K562 (cell line): ENCODE measurements around the gene ACE.

ENCODE experiments used
- ATF6 ChIP-seq: sonication (generic); formaldehyde crosslinking; IDR thresholded peaks from 2 replicates; pipeline ENCODE4 v1.4.0; 2020; ENCODE audit warnings: mild to moderate bottlenecking, missing genetic modification reagents
- BMI1 ChIP-seq: fragments of 150-350 bp; IDR thresholded peaks from 2 replicates; pipeline ENCODE4 v1.6.1; 2014; ENCODE audit warnings: low read length
- CTCF ChIP-seq, 3 experiments: IDR thresholded peaks in 2 of 3; conservative IDR thresholded peaks in 1 of 3; 2 replicates each; pipeline ENCODE4 v1.5.1; 2011 to 2012; ENCODE audit warnings: low read length in 3 of 3, mild to moderate bottlenecking in 3 of 3, control low read depth in 2 of 3, improper control_type of control experiment in 1 of 3, inconsistent platforms in 1 of 3, low read depth in 1 of 3, mixed read lengths in 1 of 3, moderate library complexity in 1 of 3; ENCODE audit not compliant: insufficient read depth in 2 of 3
- EZH2 ChIP-seq: IDR thresholded peaks from 2 replicates; pipeline ENCODE4 v1.6.1; 2012; ENCODE audit warnings: low read depth, mild to moderate bottlenecking, inconsistent platforms, low read length, borderline replicate concordance
- GTF2F1 ChIP-seq: IDR thresholded peaks from 2 replicates; pipeline ENCODE4 v1.6.1; 2011; ENCODE audit warnings: low read depth, low read length, improper control_type of control experiment
- HMGN3 ChIP-seq: IDR thresholded peaks from 2 replicates; pipeline ENCODE4 v1.6.1; 2011; ENCODE audit warnings: borderline replicate concordance, low read depth, mild to moderate bottlenecking, mixed read lengths, low read length; ENCODE audit not compliant: insufficient read length; ENCODE audit errors: extremely low read depth
- MAFG ChIP-seq: fragments of 450-650 bp; conservative IDR thresholded peaks from 2 replicates; pipeline ENCODE4 v1.6.1; 2016; ENCODE audit warnings: missing genetic modification characterization, missing compliant biosample characterization
- POLR2A ChIP-seq: fragments of 450-650 bp; conservative IDR thresholded peaks from 2 replicates; pipeline ENCODE4 v1.6.1; 2016
- SFPQ ChIP-seq: fragments of 200-400 bp; formaldehyde crosslinking; IDR thresholded peaks from 2 replicates; pipeline ENCODE4 v1.6.1; 2017; ENCODE audit warnings: mild to moderate bottlenecking, low read depth, low read length, moderate library complexity
- SOX6 ChIP-seq: fragments of 450-650 bp; IDR thresholded peaks from 2 replicates; pipeline ENCODE4 v1.6.1; 2014; ENCODE audit warnings: mild to moderate bottlenecking
- STAT5A ChIP-seq: IDR thresholded peaks from 2 replicates; pipeline ENCODE4 v1.6.1; 2012; ENCODE audit warnings: low read length, inconsistent platforms, borderline replicate concordance
- ZNF133 ChIP-seq: fragments of 250-450 bp; sonication (Bioruptor Pico); IDR thresholded peaks from 2 replicates; pipeline ENCODE4 v1.4.0; 2020; ENCODE audit warnings: mild to moderate bottlenecking
- TF ChIP-seq, protein P1 (sequence below): sonication (generic); formaldehyde crosslinking; IDR thresholded peaks from 2 replicates; pipeline ENCODE4 v1.8.1; 2022; ENCODE audit warnings: missing genetic modification reagents
- TF ChIP-seq, protein P2 (sequence below): sonication (generic); formaldehyde crosslinking; IDR thresholded peaks from 2 replicates; pipeline ENCODE4 v1.8.1; 2023; ENCODE audit warnings: mild to moderate bottlenecking, missing genetic modification reagents, moderate library complexity

DNA sequence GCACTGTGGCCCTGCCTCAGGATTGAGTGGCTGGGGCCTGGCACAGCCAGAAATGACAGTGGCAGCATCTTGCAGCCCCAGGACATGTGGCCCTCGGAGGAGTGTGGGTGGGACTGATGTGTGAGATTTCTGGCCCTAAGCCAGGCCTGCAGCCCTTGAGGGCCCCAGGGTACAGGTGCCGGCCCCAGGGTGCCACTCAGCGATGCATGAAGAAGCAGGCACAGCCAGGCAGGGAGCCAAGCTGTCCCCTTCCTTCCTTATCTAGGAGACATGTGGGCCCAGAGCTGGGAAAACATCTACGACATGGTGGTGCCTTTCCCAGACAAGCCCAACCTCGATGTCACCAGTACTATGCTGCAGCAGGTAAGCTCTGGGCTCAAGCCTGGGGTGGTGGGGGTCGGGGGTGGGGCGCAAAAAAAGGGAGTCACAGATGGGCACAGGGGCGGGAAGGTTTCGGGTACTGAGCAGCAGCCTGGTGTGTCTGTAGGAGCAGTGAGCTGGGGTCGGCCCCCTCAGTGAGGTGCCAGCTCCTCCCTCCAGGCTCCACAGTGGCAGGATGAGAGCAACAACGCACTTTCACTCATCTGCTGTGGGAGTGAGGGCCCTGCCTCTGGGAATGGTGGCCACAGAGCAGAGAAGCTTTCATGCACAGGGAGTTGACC is 4.1 kb downstream of the ACE start:
- TF ChIP-seq, protein P1, sequence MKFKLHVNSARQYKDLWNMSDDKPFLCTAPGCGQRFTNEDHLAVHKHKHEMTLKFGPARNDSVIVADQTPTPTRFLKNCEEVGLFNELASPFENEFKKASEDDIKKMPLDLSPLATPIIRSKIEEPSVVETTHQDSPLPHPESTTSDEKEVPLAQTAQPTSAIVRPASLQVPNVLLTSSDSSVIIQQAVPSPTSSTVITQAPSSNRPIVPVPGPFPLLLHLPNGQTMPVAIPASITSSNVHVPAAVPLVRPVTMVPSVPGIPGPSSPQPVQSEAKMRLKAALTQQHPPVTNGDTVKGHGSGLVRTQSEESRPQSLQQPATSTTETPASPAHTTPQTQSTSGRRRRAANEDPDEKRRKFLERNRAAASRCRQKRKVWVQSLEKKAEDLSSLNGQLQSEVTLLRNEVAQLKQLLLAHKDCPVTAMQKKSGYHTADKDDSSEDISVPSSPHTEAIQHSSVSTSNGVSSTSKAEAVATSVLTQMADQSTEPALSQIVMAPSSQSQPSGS (CRISPR knock-in tag) = no peak
- no peak for TF ChIP-seq SFPQ
- TF ChIP-seq MAFG (tag) = no peak
- TF ChIP-seq SOX6 = no peak
- no peak for TF ChIP-seq BMI1
- no peak for TF ChIP-seq ATF6 (CRISPR knock-in tag)
- TF ChIP-seq STAT5A = no peak
- no peak for TF ChIP-seq HMGN3
- TF ChIP-seq CTCF (IDR thresholded peaks at IDR 0.05 in 2 of 3, conservative IDR thresholded peaks at IDR 0.05 in 1 of 3; ENCODE audit: insufficient read depth in 2 of 3, low read depth in 1 of 3, low read length in 3 of 3) = no peak
- TF ChIP-seq GTF2F1 = no peak
- TF ChIP-seq POLR2A = no peak
- TF ChIP-seq, protein P2, sequence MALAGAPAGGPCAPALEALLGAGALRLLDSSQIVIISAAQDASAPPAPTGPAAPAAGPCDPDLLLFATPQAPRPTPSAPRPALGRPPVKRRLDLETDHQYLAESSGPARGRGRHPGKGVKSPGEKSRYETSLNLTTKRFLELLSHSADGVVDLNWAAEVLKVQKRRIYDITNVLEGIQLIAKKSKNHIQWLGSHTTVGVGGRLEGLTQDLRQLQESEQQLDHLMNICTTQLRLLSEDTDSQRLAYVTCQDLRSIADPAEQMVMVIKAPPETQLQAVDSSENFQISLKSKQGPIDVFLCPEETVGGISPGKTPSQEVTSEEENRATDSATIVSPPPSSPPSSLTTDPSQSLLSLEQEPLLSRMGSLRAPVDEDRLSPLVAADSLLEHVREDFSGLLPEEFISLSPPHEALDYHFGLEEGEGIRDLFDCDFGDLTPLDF (CRISPR knock-in tag) = no peak
- TF ChIP-seq ZNF133 (CRISPR knock-in tag) = no peak
- TF ChIP-seq EZH2 = no peak
